HG03064 (cell line): ENCODE data around the gene BAIAP3.

Experiments
- ATAC-seq: cut with Tn5 transposase; IDR thresholded peaks from one replicate; pipeline ENCODE4 v1.9.1; 2021; ENCODE audit warnings: low read depth; ENCODE audit not compliant: unreplicated experiment

The BAIAP3 gene

DNA sequence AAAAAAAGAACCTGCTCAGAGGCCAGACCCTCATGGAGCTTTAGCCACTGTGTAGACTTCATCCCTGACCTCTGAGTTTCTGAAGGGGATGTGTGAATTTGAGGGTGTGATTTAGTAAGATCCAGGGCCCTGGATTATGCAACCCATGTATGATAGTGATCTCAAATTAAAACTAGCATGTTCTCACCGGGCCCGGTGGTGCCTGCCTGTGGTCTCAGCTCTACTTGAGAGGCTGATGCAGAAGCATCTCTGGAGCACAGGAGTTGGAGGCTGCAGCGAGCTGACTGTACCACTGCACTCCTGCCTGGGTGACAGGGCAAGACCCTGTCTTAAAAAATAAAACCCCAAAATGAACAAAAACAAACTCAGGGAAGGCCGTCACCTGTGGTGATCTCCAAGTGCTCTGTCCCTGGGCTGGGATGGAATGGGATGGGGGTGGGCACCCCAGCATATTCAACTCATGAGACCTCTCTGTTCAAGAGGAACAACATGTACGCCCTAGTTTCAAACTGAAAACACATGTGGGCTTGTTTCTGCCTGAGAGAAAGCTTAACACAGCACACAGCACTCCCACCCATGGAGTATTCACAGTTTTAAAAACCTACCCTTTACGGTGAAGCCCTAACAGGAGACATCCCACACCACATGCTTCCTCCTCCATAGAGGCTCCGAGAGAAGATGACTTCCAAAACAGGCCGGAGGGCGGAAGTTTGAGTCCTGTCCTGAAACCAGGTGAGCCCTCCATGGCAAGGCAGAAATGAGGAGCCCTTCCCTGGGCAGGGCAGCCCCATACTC is 48.4 kb downstream of the BAIAP3 start:
- no peak for ATAC-seq

DNA sequence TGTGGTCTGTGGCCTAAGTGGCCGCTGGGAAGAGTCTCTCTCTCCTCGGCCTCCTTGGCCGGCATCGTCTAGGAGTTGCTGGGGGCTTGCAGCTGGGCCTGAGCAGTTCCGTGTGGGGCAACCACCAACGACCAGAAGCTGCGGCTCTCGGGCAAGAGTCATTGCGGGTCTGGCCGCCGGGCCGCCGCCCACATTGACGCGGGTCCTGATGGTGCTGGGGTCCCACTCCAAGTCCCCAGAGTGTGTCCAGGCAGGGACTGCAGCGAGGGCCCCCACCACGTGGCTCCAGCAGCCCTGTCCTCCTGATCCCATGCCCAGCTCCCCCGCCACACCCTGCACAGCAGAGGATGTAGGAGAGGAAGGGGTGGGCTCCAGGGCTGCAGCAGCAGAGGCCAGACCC is 50.1 kb downstream of the BAIAP3 start:
- ATAC-seq: no peak

- ATAC-seq: no peak
Observed at GRCh38 chr16:1385232-1385631, 51.8 kb downstream of the BAIAP3 start.

- ATAC-seq: no peak
Observed at GRCh38 chr16:1387331-1387730, 53.9 kb downstream of the BAIAP3 start.

DNA sequence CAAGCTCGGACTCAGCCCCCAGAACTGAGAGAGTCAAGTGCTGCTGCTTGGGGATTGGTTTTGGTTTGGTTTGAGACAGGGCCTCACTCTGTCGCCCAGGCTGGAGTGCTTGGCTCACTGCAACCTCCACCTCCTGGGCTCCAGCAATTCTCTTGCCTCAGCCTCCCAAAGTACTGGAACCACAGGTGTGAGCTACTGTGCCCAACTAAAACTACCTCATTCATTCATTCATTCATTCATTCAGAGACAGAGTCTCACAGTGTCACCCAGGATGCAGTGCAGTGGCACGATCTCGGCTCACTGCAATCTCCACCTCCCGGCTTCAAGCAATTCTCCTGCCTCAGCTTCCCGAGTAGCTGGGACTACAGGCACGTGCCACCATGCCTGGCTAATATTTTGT is 56.3 kb downstream of the BAIAP3 start:
- ATAC-seq: no peak

GRCh38 chr16:1390239-1390779 is 56.9 kb downstream of the BAIAP3 start:
- no peak for ATAC-seq

DNA sequence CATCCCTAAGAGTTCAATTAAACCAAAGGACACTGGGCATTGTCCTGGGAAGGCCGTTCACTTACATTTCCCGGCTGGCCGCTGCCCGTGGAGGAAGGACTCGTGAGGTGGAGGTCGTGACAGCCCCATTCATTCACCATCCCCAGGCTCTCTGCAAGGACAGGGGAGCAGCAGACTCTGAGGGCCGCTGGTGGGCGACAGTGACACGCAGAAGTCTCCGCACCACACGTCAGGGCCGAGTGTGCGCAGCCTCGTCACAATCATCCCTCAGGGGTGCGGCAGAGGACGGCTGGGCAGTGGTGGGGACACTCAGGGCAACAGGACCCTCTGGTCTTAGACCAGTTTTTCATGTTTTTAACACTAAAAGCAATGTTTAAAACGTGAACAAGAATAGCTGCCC is 59.4 kb downstream of the BAIAP3 start:
- no peak for ATAC-seq

DNA sequence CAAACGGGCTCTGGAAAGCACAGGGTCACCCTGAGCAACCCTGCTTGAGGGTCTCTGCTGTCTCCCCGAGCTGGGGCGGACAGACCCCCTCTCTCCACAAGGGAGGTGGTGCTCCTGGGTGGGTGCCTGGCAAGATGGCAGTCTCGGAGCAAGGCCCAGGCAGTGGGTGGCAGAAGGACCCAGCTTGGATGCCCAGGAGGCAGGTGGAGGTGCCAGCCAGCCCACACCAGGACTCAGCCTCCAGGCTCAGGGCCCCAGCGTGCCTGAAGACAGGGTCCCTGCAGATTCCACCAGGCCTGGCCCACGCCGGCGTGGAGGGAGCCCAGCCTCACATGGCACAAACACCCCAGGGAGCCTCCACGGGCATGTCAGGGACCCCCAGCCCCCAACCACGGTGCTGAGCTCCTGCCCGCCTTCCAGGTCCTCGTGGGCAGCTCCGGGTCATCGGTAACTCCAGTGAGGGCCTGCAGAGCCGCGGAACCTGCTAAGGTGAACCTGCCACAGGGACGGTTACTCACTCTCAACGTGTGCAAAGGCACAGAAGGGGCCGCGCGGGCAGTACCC is 60.2 kb downstream of the BAIAP3 start:
- no peak for ATAC-seq

- no peak for ATAC-seq
Observed at GRCh38 chr16:1394367-1394951, 61.0 kb downstream of the BAIAP3 start.

DNA sequence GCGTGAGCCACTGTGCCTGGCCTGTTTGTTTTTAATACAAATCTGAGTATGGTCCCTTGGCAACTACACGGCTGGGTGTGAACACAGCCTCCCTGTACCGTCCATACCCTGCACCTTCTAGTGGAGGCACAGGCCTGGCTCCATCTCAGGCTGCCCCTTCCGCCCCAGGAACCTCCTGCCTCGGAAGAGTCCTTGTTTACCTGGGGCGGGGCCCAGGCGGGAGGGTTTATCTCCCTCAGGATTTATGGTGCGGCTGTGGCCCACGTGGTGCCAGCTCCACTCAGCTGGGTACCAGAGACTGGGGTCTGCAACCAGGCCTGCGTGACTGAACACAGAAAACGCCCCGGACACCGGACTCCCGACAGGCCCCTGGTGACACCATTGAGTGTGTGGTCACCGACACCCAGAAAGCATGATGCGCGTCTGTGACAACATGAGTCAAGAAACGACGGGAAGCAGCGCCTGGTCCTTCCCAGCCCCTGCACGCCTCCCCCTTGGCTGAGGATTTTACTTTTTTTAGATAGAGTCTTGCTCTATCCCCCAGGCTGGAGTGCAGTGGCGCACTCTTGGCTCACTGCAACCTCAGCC is 62.1 kb downstream of the BAIAP3 start:
- ATAC-seq: no peak

GRCh38 chr16:1397779-1398178 is 64.3 kb downstream of the BAIAP3 start:
- ATAC-seq: no peak

DNA sequence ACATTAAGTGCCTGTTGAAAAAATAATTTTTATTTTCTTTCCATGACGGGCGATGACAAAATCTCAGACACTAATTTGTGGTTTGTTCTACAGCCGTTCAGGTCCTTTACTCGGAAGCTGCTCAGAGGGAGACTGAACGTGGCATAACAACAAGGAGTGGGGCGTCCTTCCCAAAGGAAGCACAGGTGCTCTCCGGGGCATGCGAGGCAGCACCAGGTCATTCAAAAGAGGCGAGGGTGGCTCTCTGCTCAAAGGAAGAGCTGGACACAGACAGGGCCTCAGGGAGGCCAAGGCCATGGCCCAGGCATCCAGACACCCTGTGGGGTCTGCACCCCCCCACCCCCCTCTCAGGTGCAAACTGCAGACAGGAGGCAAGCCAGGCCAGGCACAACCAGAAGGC is 64.9 kb downstream of the BAIAP3 start:
- ATAC-seq: no peak
